ENCODE data around the gene SSBP2.
A peak's percentile ranks its signal among the peaks of the same experiment; 100 is the strongest.
"Not testable (repeated sequence)": the region's sequence is repeated elsewhere in the genome, so short reads cannot be mapped to it uniquely, and the experiment has no call there.

The SSBP2 gene

GRCh38 chr5:81517462-81517861 is 233.4 kb downstream of the SSBP2 start:
- DNase-seq = no peak

- DNase-seq = no peak
Observed at GRCh38 chr5:81516091-81516490, 234.8 kb downstream of the SSBP2 start.

GRCh38 chr5:81513982-81514381 is 236.9 kb downstream of the SSBP2 start:
- no peak for DNase-seq

- DNase-seq = no peak
Observed at GRCh38 chr5:81513473-81513872, 237.4 kb downstream of the SSBP2 start.

- DNase-seq = peak; percentile 2
Observed at GRCh38 chr5:81506900-81507588, 243.9 kb downstream of the SSBP2 start.

- no peak for DNase-seq
Observed at GRCh38 chr5:81506378-81506777, 244.5 kb downstream of the SSBP2 start.

GRCh38 chr5:81505672-81506071 is 245.2 kb downstream of the SSBP2 start:
- no peak for DNase-seq

- not testable (repeated sequence) for DNase-seq
Observed at GRCh38 chr5:81503602-81504001, 247.3 kb downstream of the SSBP2 start.

GRCh38 chr5:81495286-81495685 is 255.6 kb downstream of the SSBP2 start:
- DNase-seq = no peak

- DNase-seq = no peak
Observed at GRCh38 chr5:81488862-81489261, 262.0 kb downstream of the SSBP2 start.

GRCh38 chr5:81486711-81487110 is 264.2 kb downstream of the SSBP2 start:
- no peak for DNase-seq

GRCh38 chr5:81482595-81482994 is 268.3 kb downstream of the SSBP2 start:
- no peak for DNase-seq

GRCh38 chr5:81473395-81473794 is 277.5 kb downstream of the SSBP2 start:
- not testable (repeated sequence) for DNase-seq

GRCh38 chr5:81469676-81470075 is 281.2 kb downstream of the SSBP2 start:
- no peak for DNase-seq

- DNase-seq = no peak
Observed at GRCh38 chr5:81450940-81451339, 300.0 kb downstream of the SSBP2 start.

- no peak for DNase-seq
Observed at GRCh38 chr5:81435023-81435422, 315.9 kb downstream of the SSBP2 start.

- no peak for DNase-seq
Observed at GRCh38 chr5:81429985-81430384, 320.9 kb downstream of the SSBP2 start.

GRCh38 chr5:81429363-81429762 is 321.5 kb downstream of the SSBP2 start:
- DNase-seq = no peak

GRCh38 chr5:81428861-81429260 is 322.0 kb downstream of the SSBP2 start:
- no peak for DNase-seq

GRCh38 chr5:81428446-81428845 is 322.5 kb downstream of the SSBP2 start:
- DNase-seq = no peak

- DNase-seq = no peak
Observed at GRCh38 chr5:81427566-81427965, 323.3 kb downstream of the SSBP2 start.

GRCh38 chr5:81426359-81427030 is 324.4 kb downstream of the SSBP2 start:
- no peak for DNase-seq

- no peak for DNase-seq
Observed at GRCh38 chr5:81425569-81425968, 325.3 kb downstream of the SSBP2 start.

- no peak for DNase-seq
Observed at GRCh38 chr5:81424728-81425127, 326.2 kb downstream of the SSBP2 start.

- no peak for DNase-seq
Observed at GRCh38 chr5:81422671-81423070, 328.2 kb downstream of the SSBP2 start.

Measured in NK-92 treated with Interleukin-12 subunit alpha and Interleukin-12 subunit beta, amount 100 ng/mL, for 24 hours (cell line).